Measurements from ENCODE around the gene ATP2B3.

The ATP2B3 gene

DNA sequence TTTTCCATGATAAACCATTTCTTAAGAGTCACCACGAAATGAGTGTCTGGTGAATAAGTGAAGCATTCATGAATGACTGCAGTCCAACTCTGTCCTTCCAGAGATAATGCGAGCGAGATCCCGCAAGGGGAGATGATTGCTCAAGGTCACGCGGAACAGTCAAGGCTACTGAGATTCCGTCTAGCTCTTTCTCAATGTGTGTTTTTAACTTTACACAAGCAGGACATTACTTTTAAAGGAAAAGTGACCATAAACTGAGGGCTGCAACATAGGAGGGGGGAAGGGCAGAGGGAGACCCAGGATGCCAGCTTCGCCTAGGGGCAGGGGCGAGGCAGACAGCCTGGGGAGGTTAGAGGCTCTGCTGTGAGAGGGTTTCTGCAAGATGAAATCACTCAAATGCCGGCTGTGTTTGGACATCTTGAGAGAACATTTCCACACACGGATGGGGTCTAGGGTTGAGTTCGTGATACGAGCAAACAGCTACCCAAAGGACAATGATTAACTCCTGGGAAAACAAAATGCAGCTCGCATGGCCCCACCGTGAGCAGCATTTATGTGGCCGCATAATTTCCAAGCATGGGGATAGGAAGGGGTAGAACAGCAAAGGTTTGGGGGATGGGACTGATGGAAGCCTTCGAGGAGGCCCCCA, 105.3 kb downstream of the ATP2B3 start:
- no peak for DNase-seq

DNA sequence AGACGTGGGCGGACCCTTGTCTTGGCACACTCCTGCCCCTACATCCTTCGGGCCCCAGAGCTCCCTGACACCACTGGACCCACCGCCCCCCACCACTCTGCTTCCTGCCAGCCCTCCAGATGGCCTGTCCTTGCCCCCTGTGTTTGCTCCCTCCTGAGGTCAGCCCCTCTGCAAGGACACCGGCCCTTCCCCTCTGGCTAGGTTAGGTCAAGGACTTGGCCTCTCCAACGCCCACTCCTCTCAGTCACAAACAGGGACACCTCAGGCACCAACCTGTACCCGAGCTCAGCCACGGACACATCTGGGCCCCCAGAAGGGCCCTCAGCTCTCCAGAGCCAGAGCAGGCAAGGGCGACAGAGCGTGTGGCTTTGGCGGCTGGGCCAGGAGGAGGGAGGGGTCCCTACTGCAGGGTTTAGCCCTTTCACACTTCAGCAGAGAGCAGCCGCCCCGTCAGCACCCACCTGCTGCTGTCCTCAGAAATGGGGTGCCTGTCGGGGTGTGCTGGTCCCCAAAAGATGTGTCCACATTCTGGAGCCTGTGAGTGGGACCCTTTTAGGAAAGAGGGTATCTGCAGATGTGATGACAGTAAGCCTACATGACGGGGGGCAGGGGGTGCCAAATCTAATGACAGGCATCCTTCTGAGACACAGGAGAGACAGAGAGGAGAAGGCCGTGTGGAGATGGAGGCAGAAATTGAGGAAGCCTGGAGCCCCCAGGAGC, 106.0 kb downstream of the ATP2B3 start:
- DNase-seq: no peak

DNA sequence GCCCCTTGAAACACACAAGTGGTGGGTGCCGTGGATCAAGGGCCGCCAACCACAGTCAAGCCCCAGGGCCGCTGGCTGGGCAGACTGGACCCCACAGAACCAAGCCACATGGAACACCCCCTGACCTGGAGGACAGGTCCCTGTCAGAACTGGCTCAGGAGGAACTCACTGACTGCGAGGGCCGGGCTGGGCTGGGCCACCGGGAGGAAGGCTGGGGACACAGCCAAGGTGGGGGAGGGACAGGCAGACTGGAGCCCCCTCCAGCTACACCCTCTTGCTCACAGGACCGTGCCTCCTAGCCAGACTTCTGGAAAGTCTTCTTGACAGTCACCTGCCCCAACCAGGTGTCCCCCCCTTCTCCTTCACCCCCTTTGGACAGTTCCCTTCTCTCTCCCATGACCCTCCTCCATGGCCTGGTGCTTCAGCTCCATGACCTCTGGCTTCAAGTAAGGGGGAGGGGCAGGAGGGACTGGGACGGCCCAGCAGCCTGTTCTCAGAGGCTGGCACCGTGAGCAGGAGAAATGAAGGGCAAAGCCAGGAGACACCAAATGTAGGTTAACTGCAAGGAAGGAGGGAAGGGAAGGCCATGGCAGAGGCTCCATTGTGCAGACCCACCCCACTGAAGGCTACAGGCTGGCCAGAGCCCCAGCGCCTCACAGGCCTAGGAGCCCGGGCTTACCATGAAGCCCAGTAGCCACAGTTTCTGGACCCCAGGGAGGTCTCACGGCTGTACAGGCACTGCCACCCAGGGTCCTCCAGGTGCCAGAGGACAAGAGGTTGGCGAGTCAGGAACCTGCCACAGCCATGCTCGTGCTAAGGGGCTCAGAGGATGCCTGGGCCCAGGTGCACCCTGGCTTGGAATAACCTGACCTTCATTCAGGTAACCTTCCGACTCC, 107.0 kb downstream of the ATP2B3 start:
- DNase-seq: no peak

DNA sequence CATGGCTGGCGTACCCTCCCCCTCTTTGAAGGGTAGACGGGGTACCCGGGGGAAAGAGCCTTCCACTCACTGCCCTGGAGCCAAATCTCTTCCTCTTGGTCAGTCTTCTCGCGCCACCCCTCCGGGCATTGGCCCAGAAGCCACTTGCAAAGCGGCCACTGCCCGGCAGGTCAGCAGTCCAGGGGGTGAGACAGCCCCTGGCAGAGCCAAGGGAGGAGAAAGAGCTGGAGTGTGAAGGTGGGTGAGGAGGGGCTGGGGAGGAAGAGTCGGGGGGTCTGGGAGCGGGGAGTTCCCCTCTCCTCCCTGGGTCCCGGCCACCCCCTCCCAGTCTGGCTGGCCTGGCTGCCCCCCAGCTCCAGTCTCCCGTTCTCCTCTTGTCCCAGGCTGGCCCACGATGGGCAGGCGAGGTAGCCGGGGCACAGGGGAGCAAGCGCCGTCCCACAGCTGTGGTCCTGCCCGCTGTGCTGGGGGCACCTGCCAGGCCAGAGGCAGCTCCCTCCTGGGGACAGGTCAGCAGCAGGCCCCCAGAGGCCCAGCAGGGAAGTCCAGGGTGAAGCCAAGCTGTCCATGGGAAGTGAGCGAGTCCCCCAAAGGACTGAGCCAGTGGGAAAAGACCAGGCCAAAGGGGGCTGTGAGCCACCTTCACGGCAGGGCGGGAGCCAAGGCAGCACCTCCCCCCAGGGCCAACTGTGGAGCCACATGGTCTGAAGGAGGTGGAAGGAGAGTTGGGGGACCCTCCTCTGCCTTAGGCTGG, 108.0 kb downstream of the ATP2B3 start:
- no peak for DNase-seq

DNA sequence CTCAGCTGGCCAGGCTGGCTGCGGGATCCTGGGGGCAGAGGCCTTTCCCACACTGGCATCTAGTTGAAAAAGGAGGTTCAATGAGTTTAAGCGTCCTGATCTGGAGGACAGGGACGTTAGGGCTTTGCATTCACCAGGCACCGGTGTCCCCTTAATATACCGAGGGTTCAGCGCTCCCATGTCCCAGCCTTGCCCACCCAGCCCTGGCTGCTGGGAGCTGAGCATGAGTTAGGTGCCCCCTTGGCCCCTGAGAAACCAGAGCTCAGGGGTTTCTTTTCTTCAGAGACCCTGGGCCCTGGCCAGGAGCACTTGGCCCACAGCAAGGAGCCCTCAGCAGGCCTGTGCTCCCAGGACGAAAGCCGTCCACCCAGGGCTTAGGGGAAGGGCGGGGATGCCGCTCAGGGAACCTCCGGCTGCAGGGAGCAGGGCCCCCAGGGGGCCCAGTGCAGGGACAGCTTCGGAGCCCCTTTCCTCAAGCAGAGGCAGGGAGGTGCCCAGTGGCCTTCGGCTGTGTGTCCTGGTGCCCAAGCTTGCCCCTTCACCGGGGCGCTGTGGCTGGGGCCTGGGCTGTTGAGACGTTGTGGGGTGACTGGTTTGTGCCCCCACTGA, 108.7 kb downstream of the ATP2B3 start:
- DNase-seq: no peak

DNA sequence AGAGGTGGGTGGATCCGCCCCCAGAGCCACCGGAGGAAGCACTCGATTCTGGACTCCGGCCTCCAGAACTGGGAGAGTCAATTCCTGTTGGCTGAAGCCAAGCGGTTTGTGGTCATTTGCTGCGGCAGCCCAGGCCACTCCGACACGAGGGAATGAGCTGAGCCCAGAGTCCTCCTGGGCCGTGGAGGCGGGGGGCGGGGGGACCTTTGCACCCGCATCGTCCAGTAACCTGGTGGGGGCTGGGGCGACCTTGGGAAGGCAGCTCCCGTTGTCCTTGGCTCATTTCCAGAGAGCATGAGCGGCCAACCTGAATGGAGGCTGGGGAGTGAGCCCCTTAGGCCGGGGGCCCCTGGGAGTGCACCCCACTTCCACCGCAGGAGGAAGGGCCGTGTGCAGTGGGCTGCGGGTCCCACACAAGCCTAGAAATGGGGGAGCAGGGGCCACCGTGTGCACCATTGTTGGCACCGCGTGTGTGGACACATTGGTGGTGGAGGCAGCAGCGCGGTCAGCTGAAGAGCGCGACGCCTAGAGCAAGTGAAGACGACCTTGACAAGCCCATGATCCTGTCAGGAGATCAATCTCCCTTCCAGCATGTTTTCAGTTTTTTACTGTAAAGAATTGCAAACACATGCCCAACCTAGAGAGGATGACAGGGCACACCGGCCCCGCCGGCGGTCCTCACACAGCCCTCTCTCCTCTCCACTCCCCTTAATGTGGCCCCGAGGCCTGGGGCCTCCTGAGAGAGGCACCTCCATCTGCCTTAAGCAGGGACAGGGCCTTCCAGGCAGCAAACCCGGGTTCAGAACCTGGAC, 109.6 kb downstream of the ATP2B3 start:
- no peak for DNase-seq

DNA sequence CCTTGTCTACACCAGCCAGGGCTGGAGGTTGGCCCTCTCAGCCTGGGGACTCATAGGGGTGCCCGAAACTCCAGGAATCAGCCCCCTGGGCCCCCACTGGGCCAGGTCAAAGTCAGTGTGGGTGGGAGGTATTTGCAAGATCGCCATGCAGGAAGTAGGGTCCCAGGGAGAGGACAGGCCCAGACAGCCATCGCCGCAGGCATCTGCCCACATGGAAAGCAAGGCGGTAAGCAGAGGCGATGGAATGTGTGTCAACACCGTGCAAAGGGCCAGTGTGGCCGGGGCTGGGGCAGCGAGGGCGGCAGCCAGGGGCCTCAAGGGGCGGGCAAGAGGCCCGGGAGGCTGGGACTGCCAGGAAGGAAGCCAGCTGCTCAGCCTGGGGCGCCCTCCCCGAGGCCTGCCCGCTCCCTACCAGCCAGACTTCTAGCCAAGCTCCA, 110.3 kb downstream of the ATP2B3 start:
- DNase-seq: no peak

DNA sequence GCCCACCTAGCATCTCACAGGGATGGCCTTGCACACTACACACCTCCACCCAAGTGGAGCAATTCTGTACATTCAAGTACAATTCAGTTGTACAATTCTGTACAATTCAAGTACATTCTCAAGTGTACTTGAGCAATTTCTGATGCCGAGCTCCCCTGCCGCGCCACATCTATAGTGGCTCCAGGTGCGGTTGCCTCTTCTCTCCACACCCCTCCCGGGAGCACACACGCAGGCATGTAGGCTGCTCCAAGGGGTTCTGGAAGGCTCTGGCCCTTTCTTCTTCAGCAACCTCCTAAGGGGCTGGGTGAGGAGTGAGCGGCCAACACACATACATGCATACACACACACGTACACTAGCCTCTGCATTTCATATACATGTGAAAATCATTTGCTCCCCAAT, 110.7 kb downstream of the ATP2B3 start:
- DNase-seq: no peak

DNA sequence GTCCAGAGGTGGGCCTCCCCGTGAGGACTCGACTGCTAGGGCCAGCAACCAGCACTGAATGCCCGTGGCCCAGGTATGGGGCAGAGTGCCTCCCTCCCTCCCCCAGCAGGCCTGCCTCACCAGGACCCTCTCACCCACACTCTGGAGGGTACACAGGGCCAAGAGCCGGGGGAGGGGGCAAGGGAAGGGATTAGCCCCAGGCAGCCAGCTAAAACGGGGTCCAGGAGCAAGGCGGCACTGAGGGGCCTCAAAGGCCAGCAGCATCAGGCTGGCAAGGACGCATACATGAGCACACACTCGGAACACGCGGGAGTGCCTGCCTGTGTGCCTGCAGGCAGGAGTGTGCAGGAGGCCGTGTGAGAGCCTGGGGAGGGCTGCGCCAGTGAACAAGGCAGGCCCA, 111.2 kb downstream of the ATP2B3 start:
- DNase-seq: no peak

DNA sequence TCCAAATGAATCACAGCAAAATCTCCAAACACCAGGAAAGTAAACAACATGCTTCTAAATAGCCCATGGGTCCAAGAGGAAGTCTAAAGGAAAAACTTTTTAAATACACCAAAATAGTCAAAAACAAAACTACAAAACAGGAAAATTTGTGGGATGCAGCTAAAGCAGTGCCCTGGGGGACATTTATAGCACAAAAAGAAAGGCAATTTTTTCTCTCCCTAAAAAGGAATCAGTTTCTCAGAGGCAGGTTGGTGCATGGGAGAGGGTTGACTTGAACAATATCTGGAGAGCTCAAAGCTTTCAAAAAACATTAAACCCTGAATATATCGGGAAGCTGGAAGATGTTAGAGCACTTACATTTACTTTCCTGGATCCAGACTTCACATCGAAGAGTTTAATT, 113.9 kb downstream of the ATP2B3 start:
- no peak for DNase-seq

DNA sequence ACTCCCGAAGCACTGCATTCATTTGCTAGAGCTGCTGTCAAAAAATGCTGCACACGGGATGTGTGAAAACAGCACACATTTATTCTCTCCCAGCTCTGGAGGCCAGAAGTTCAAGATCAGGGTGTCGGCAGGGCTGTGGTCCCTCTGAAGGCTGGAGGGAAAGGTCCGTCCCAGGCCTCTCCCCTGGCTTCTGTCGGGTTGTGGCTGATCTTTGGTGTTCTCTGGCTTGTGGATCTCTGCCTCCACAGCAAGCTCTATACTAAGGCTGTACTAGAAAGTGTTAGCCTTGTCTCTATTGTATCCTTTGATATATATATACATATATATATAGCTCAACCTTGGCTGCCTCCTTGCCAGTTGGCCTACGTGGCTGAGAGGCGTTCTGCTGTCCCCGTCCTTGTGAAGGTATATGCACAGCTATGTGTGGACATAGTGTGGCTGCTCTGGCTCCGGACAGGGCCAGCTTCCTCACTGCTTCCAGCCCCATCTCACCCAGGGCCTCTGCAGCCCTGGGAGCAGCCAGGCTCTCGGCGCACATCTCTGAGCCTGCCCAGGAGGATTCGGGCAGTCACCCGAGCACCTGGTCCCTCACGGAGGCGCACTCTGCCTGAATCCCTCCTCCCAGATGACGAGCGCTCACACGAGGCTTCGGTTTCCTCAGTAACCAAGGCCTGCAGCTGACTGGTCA, 114.6 kb downstream of the ATP2B3 start:
- DNase-seq: no peak

Measured in activated CD4-positive, alpha-beta T cell treated with anti-CD3 and anti-CD28 coated beads, Interleukin-2, amount 50 U/mL, for 16 hours (primary cell).